ENCODE data around the gene ATP5MC3.

The ATP5MC3 gene

GRCh38 chr2:175206866-175207265, 25.4 kb upstream of the ATP5MC3 start:
- TF ChIP-seq CTCF (conservative IDR thresholded peaks at IDR 0.05; ENCODE audit: low read depth, low read length): no peak
- no peak overlapping the region for H3K4me3 ChIP-seq (ENCODE audit: low read depth, low read length)
- no peak for DNase-seq (ENCODE audit: low read depth)

GRCh38 chr2:175205523-175205922, 24.0 kb upstream of the ATP5MC3 start:
- no peak overlapping the region for H3K4me3 ChIP-seq (ENCODE audit: low read depth, low read length)
- no peak for TF ChIP-seq CTCF (conservative IDR thresholded peaks at IDR 0.05; ENCODE audit: low read depth, low read length)
- peak; percentile 58 for DNase-seq (ENCODE audit: low read depth)

- H3K4me3 ChIP-seq (ENCODE audit: low read depth, low read length): no peak overlapping the region
- DNase-seq (ENCODE audit: low read depth): peak; percentile 78
- peak; percentile 82 for TF ChIP-seq CTCF (conservative IDR thresholded peaks at IDR 0.05; ENCODE audit: low read depth, low read length)
These were observed 22.3 kb upstream of the ATP5MC3 start for GRCh38 chr2:175203621-175204496.

GRCh38 chr2:175195012-175195411, 13.5 kb upstream of the ATP5MC3 start:
- H3K4me3 ChIP-seq (ENCODE audit: low read depth, low read length): no peak overlapping the region
- TF ChIP-seq CTCF (conservative IDR thresholded peaks at IDR 0.05; ENCODE audit: low read depth, low read length): no peak
- DNase-seq (ENCODE audit: low read depth): no peak

- TF ChIP-seq CTCF (conservative IDR thresholded peaks at IDR 0.05; ENCODE audit: low read depth, low read length): no peak
- H3K4me3 ChIP-seq (ENCODE audit: low read depth, low read length): no peak overlapping the region
- DNase-seq (ENCODE audit: low read depth): no peak
These were observed 7.3 kb upstream of the ATP5MC3 start for GRCh38 chr2:175188761-175189160.

GRCh38 chr2:175187378-175187777, 5.9 kb upstream of the ATP5MC3 start:
- no peak overlapping the region for H3K4me3 ChIP-seq (ENCODE audit: low read depth, low read length)
- peak; percentile 56 for DNase-seq (ENCODE audit: low read depth)
- peak; percentile 56 for TF ChIP-seq CTCF (conservative IDR thresholded peaks at IDR 0.05; ENCODE audit: low read depth, low read length)

GRCh38 chr2:175183674-175184073, 2.2 kb upstream of the ATP5MC3 start:
- TF ChIP-seq CTCF (conservative IDR thresholded peaks at IDR 0.05; ENCODE audit: low read depth, low read length): no peak
- no peak overlapping the region for H3K4me3 ChIP-seq (ENCODE audit: low read depth, low read length)
- no peak for DNase-seq (ENCODE audit: low read depth)
